GM21367 (cell line): ENCODE results near the gene FOXR1.
A peak's percentile ranks its signal among the peaks of the same experiment; 100 is the strongest.
"Not testable (repeated sequence)": the region's sequence is repeated elsewhere in the genome, so short reads cannot be mapped to it uniquely, and the experiment has no call there.

Experiments used
- ATAC-seq: cut with Tn5 transposase; IDR thresholded peaks from one replicate; pipeline ENCODE4 v1.9.1; 2021; ENCODE audit not compliant: unreplicated experiment

The FOXR1 gene

DNA sequence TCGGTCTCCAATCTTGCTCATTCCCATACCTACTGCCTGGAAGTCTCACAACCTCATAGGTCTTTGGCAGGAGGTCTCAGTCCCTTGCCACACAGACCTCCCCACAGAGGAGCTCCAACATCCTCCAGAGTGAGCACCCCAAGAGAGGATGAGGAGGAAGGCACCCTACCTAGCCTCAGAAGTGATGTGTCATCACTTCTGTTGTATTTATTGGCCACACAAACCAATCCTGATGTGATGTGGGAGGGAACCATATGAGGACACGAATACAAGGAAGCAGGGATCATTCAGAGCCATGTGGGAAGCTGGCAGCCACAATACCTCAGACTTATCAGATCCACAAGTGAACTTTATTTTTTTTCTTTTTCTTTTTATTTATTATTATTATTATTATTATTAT, 24.5 kb upstream of the FOXR1 start:
- ATAC-seq: no peak

GRCh38 chr11:118948000-118948399, 23.6 kb upstream of the FOXR1 start:
- ATAC-seq: no peak

DNA sequence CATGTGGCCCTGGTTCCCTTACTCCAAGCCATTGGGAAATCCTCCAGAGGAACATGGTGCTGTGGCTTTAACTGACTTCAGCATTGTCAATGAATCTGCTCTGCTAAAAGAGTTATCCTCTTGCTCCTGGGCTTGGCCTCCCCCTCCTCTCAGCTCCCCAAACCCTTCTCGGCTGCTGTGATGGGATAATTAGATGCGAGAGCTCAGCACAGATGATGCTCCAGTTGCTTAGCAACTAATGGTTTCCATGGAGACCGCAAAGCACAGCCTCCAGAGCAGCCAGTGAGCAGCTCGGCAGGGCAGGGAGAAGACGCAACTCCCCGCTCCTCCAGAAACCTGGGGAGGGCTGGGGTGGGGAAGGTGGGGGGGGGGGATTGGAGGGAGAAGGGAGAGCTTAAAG, 18.3 kb upstream of the FOXR1 start:
- no peak for ATAC-seq

DNA sequence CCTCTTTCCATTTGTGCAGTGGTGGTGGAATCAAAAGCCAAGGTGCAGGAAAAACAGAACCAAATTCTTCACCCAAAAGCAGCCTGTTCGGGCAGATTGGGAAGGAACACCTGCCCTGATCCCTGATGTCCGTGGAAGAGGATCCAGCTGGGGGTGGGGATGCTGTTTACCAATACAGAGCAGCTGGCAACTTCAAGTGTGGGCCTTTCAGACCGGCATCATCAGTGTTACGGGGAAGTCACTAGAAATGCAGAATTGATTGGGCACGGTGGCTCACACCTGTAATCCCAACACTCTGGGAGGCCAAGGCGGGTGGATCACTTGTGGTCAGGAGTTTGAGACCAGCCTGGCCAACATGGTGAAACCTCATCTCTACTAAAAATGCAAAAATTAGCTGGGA, 17.6 kb upstream of the FOXR1 start:
- ATAC-seq: not testable (repeated sequence)

GRCh38 chr11:118956094-118956846, 15.3 kb upstream of the FOXR1 start, which contains the start of gene UPK2:
TSS of gene UPK2 (plus strand) at chr11:118956298. CDS start at chr11:118956351, 53 bp downstream.
- ATAC-seq: peak; percentile 65

DNA sequence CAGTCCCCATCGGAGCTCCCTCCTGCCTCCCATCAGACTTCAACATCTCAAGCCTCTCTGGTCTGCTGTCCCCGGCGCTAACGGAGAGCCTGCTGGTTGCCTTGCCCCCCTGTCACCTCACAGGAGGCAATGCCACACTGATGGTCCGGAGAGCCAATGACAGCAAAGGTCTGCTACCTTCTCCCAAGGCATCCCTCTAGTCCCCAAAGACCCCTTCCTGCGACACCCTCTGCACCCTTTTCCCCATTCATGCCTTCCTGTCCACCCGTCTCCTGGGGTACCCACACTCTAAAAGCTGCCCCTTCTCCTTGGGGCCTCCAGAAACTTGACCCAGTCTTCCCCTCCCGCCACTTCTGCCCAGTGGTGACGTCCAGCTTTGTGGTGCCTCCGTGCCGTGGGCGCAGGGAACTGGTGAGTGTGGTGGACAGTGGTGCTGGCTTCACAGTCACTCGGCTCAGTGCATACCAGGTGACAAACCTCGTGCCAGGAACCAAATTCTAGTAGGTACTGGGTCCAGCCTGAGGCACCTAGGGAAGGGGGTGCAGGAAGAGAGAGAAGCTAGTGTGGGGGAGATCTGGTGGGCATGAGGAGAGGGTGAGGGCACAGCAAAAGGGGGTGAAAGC, 14.6 kb upstream of the FOXR1 start:
- ATAC-seq: no peak

GRCh38 chr11:118957549-118957948, 14.0 kb upstream of the FOXR1 start:
- ATAC-seq: no peak

DNA sequence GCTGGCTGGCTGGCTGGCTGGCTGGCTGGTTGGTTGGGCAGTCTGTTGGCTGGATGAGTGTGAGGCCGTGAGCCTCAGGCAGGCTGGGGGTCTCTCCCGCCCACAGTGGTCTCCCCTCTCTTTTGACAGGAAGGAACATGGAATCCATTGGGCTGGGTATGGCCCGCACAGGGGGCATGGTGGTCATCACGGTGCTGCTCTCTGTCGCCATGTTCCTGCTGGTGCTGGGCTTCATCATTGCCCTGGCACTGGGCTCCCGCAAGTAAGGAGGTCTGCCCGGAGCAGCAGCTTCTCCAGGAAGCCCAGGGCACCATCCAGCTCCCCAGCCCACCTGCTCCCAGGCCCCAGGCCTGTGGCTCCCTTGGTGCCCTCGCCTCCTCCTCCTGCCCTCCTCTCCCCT, 13.6 kb upstream of the FOXR1 start:
- no peak for ATAC-seq

DNA sequence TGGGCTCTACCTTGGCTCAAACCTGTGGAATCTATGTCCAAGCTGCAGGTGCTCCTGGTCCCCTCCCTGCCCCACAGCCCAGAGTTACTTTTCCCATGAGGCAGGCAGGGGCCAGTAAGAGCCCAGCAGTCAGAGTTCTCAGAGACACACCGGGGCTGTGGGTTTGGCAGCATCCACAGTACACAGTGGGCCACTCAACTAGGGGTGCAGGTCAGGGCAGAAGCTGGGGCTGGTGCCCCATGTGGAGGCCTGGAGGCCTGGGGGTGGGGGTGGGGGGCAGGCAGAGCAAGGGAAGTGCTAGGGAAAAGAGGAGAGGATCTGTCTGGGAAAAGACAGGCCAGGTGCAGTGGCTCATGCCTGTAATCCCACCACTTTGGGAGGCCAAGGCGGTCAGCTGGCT, 13.0 kb upstream of the FOXR1 start:
- no peak for ATAC-seq

DNA sequence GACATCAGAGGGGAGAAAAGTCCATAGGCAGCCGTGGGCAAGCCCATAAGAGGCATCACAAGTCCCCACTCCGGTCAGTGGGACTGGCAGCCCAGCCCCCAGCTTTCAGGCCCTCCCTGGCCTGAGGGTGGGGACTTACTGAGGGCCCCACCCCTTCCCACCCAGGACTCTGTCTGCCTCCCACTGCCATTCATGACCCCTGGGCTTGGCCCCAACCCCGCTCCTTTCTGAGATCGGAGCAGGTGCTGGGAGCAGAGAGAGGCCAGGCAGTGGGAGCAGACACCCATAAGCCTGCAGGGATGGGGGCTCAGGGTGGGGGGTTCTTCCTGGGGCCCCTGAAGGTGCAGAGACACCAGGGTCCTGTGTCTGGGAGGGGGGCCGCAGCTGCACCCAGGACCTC, 10.4 kb upstream of the FOXR1 start:
- no peak for ATAC-seq

GRCh38 chr11:118961591-118961990, 10.0 kb upstream of the FOXR1 start:
- ATAC-seq: no peak

DNA sequence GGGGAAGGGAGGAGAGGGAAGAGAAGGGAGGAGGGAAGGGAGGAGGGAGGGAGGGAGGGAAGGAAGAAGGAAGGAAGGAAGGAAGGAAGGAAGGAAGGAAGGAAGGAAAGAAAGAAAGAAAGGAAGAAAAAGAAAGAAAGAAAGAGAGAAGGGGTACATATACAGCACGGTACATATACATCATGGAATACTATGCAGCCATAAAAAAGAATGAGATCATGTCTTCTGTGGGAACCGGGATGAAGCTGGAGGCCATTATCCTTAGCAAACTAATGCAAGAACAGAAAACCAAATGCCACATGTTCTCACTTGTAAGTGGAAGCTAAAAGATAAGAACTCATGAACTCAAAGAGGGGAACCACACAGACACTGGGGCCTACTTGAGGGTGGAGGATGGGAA, 2.1 kb upstream of the FOXR1 start:
- ATAC-seq: not testable (repeated sequence)

DNA sequence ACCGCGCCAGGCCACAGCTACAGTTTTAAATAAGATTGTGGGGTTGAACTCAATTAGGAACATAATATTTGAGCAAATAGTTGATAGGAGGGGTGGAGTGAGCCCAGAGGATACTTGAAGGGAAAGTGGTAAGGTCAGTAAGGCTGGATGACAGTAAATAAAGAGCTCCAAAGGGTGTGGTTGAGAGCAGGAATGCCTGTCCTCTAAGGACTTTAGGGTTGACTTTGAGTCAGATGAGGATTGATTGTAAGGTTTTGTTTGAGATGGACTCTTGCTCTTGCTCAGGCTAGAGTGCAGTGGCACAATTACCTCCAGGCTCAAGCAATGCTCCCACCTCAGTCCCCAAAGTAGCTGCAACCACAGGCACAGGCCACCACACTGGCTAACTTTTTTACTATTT, 2.4 kb downstream of the FOXR1 start:
- no peak for ATAC-seq

- ATAC-seq: no peak
These were observed 4.5 kb downstream of the FOXR1 start for GRCh38 chr11:118975771-118976709.

DNA sequence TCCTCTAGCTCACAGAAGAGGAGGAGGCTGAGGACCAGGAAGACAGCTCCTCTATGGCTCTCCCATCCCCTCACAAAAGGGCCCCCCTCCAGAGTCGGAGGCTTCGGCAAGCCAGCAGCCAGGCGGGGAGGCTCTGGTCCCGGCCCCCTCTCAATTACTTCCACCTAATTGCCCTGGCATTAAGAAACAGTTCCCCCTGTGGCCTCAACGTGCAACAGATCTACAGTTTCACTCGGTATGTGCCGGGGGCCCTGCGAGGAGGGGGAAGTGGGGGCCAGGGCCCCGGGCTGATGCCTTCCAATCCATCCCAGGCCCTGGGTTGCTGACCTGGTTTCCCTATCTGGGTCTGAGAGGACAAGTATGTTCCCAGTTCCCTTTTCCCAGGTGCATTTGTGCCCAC, 7.9 kb downstream of the FOXR1 start:
- no peak for ATAC-seq

- no peak for ATAC-seq
These were observed 8.8 kb downstream of the FOXR1 start for GRCh38 chr11:118980191-118980881.

DNA sequence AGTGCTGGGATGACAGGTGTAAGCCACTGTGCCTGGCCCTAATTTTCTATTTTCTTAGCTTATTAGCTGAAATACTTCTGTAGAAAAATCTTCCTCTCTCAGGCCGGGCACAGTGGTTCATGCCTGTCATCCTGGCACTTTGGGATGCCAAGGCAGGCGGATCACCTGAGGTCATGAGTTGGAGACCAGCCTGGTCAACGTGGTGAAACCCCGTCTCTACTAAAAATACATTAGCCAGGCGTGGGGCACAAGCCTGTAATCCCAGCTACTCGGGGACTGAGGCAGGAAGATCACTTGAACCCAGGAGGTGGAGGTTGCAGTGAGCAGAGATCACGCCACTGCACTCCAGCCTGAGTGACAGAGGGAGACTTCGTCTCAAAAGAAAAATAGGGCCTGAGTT, 12.8 kb downstream of the FOXR1 start:
- ATAC-seq: not testable (repeated sequence)

- no peak for ATAC-seq
These were observed 13.3 kb downstream of the FOXR1 start for GRCh38 chr11:118984825-118985224.

DNA sequence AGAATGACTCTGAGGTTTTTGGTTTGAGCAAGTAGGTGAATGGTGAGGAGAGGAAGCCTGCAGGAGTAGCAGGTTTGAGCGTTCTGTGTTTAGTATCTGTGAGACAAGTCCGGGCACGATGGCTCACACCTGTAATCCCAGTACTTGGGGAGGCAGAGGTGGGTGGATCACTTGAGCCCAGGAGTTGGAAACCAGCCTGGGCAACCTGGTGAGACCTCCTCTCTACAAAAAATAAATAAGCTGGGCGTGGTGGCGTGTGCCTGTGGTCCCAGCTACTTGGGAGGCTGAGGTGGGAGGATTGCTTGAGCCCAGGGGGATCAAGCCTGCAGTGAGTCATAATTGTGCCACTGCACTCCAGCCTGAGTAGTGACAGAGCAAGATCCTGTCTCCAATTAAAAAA, 16.7 kb downstream of the FOXR1 start:
- no peak for ATAC-seq

DNA sequence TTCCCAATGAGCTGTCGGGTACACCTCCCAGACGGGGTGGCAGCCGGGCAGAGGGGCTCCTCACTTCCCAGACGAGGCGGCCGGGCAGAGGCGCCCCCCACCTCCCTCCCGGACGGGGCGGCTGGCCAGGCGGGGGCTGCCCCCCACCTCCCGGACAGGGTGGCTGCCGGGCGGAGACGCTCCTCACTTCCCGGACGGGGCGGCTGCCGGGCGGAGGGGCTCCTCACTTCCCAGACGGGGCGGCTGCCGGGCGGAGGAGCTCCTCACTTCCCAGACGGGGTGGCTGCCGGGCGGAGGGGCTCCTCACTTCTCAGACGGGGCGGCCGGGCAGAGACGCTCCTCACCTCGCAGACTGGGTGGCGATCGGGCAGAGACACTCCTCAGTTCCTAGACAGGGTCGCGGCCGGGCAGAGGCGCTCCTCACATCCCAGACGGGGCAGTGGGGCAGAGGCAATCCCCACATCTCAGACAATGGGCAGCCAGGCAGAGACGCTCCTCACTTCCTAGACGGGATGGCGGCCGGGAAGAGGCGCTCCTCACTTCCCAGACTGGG, 20.0 kb downstream of the FOXR1 start:
- ATAC-seq: not testable (repeated sequence)
